ENCODE results near the gene XKR7. TPM values are rescaled to one million over a fixed set of nuclear protein-coding genes. Genes with fewer than 3 reads are reported as not detected.

XKR7 gene
- total RNA-seq, 1 donor: under 0.01 TPM

DNA sequence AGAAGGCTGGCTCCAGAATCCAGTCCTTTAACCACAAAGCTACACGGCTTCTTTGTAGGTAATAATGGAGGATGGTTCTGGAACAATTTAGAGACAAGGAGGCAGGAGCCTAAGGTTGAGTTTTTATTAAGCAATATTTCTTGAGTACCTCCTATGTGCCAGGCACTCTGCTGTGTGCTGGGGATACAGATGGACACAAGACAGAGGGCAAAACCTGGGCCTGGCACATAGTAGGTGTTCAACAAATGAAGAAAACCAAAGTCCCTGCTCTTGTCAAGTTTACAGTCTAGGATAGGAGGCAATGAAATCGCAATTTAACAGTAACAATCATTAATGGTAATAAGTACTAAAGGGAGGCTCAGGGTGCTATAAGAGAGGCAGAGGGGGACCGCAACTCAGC is 59.7 kb downstream of the XKR7 start:
- H3K4me3 ChIP-seq (ENCODE audit: insufficient read depth, low read length): no peak overlapping the region
- TF ChIP-seq CTCF (IDR thresholded peaks at IDR 0.05; ENCODE audit: extremely low read depth, low read depth, low read length): no peak
- H3K4me2 ChIP-seq (ENCODE audit: insufficient read depth, low read length): no peak overlapping the region
- H4K20me1 ChIP-seq (ENCODE audit: insufficient read depth, low read length): no peaks in the 10 kb centered on the region
- peaks cover 2% of the 10 kb centered on the region for H3K4me1 ChIP-seq (ENCODE audit: insufficient read depth, low read length)
- H2AFZ ChIP-seq (ENCODE audit: low read length): no peak overlapping the region
- no peak overlapping the region for H3K27ac ChIP-seq (ENCODE audit: low read depth, low read length)
- peaks cover 36% of the 10 kb centered on the region for H3K27me3 ChIP-seq (ENCODE audit: insufficient read depth, low read length)
- no peaks in the 10 kb centered on the region for H3K79me2 ChIP-seq (ENCODE audit: insufficient read depth, low read length)
- H3K9me3 ChIP-seq (ENCODE audit: low read depth, low read length): no peaks in the 10 kb centered on the region
- no peak for DNase-seq (ENCODE audit: insufficient read length, low spot score, missing footprints)
- H3K36me3 ChIP-seq (ENCODE audit: insufficient read depth, low read length): no peaks in the 10 kb centered on the region

GRCh38 chr20:32028647-32029372 is 60.9 kb downstream of the XKR7 start:
- peaks cover 40% of the 10 kb centered on the region for H3K27me3 ChIP-seq (ENCODE audit: insufficient read depth, low read length)
- DNase-seq (ENCODE audit: insufficient read length, low spot score, missing footprints): peak; percentile 11
- no peak overlapping the region for H3K27ac ChIP-seq (ENCODE audit: low read depth, low read length)
- peaks cover 2% of the 10 kb centered on the region for H3K4me1 ChIP-seq (ENCODE audit: insufficient read depth, low read length)
- no peak for TF ChIP-seq CTCF (IDR thresholded peaks at IDR 0.05; ENCODE audit: extremely low read depth, low read depth, low read length)
- H3K4me2 ChIP-seq (ENCODE audit: insufficient read depth, low read length): no peak overlapping the region
- no peaks in the 10 kb centered on the region for H4K20me1 ChIP-seq (ENCODE audit: insufficient read depth, low read length)
- H3K79me2 ChIP-seq (ENCODE audit: insufficient read depth, low read length): no peaks in the 10 kb centered on the region
- no peak overlapping the region for H3K4me3 ChIP-seq (ENCODE audit: insufficient read depth, low read length)
- no peaks in the 10 kb centered on the region for H3K9me3 ChIP-seq (ENCODE audit: low read depth, low read length)
- no peaks in the 10 kb centered on the region for H3K36me3 ChIP-seq (ENCODE audit: insufficient read depth, low read length)
- no peak overlapping the region for H2AFZ ChIP-seq (ENCODE audit: low read length)

DNA sequence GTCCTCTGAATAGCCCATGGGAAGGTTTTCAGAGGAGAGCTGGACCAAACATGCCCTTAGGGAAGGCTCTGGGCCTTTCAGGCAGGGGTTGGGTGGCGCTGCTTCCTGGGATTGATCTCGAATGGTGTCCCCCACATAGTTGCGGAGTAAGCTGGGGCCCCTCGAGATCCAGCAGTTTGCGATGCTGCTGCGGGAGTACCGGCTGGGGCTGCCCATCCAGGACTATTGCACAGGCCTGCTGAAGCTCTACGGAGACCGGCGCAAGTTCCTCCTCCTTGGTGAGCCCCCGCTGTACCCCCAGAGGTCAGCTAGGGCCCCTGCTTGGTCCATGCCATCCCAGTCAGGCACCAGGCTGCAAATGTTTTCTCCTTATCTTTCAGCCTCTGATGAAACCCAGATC is 61.6 kb downstream of the XKR7 start:
- peaks cover 2% of the 10 kb centered on the region for H3K4me1 ChIP-seq (ENCODE audit: insufficient read depth, low read length)
- H3K36me3 ChIP-seq (ENCODE audit: insufficient read depth, low read length): no peaks in the 10 kb centered on the region
- no peaks in the 10 kb centered on the region for H4K20me1 ChIP-seq (ENCODE audit: insufficient read depth, low read length)
- no peak overlapping the region for H2AFZ ChIP-seq (ENCODE audit: low read length)
- H3K4me2 ChIP-seq (ENCODE audit: insufficient read depth, low read length): no peak overlapping the region
- no peaks in the 10 kb centered on the region for H3K9me3 ChIP-seq (ENCODE audit: low read depth, low read length)
- no peak overlapping the region for H3K4me3 ChIP-seq (ENCODE audit: insufficient read depth, low read length)
- no peaks in the 10 kb centered on the region for H3K79me2 ChIP-seq (ENCODE audit: insufficient read depth, low read length)
- H3K27me3 ChIP-seq (ENCODE audit: insufficient read depth, low read length): peaks cover 47% of the 10 kb centered on the region
- DNase-seq (ENCODE audit: insufficient read length, low spot score, missing footprints): no peak
- H3K27ac ChIP-seq (ENCODE audit: low read depth, low read length): no peak overlapping the region
- TF ChIP-seq CTCF (IDR thresholded peaks at IDR 0.05; ENCODE audit: extremely low read depth, low read depth, low read length): no peak

GRCh38 chr20:32031007-32031958 is 63.3 kb downstream of the XKR7 start:
- no peak overlapping the region for H3K27ac ChIP-seq (ENCODE audit: low read depth, low read length)
- H3K36me3 ChIP-seq (ENCODE audit: insufficient read depth, low read length): no peaks in the 10 kb centered on the region
- no peaks in the 10 kb centered on the region for H4K20me1 ChIP-seq (ENCODE audit: insufficient read depth, low read length)
- H2AFZ ChIP-seq (ENCODE audit: low read length): peak overlapping the region; percentile 22
- TF ChIP-seq CTCF (IDR thresholded peaks at IDR 0.05; ENCODE audit: extremely low read depth, low read depth, low read length): peak; percentile 91
- H3K79me2 ChIP-seq (ENCODE audit: insufficient read depth, low read length): no peaks in the 10 kb centered on the region
- H3K4me2 ChIP-seq (ENCODE audit: insufficient read depth, low read length): peak overlapping the region; percentile 65
- DNase-seq (ENCODE audit: insufficient read length, low spot score, missing footprints): peak; percentile 95
- peaks cover 56% of the 10 kb centered on the region for H3K27me3 ChIP-seq (ENCODE audit: insufficient read depth, low read length)
- peaks cover 2% of the 10 kb centered on the region for H3K4me1 ChIP-seq (ENCODE audit: insufficient read depth, low read length)
- no peaks in the 10 kb centered on the region for H3K9me3 ChIP-seq (ENCODE audit: low read depth, low read length)
- H3K4me3 ChIP-seq (ENCODE audit: insufficient read depth, low read length): peak overlapping the region; percentile 30

Measured in osteoblast (primary cell).